NCI-H82 treated with DMSO at 0.1 percent for 48 hours (cell line): ENCODE results near the gene NUDT2.
A peak's percentile ranks its signal among the peaks of the same experiment; 100 is the strongest.

ENCODE experiments used
- DNase-seq: peaks from one replicate; lab custom pipeline; 2025; ENCODE audit not compliant: unreplicated experiment; lab: John Stamatoyannopoulos, UW

NUDT2 gene

DNA sequence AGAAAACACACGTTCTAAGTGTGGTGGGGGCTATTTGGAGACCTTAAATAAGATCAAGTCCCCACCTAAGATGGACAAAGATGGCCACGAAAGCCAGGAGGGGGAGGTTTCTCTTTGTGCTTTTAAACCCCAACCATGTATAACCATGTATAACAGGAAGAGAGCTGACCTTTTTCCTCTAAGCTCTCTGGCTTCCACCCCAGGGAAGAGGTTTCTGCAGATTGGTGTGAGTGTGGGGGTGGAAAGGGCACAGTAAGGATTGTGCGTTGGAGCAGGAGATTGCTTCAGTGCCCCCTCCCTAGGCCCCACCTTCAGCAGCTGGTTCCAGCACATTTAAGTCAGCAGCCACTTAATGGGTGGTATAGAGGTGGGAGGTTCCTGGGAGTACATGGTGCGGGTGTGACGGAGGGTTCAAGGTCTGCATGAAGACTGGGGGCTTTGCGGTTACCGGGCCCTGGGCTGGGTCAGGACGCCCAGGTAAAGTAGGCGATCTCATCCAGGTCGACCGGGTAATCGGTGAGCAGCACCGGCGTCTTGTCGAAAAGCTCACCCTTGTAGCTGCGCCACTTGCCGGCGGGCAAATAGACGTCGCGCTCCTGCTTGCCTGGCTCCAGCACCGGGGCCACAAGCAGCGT is 41.1 kb downstream of the NUDT2 start:
- no peak for DNase-seq

- DNase-seq, result no peak
Measured at GRCh38 chr9:34370970-34371880, 41.9 kb downstream of the NUDT2 start.

DNA sequence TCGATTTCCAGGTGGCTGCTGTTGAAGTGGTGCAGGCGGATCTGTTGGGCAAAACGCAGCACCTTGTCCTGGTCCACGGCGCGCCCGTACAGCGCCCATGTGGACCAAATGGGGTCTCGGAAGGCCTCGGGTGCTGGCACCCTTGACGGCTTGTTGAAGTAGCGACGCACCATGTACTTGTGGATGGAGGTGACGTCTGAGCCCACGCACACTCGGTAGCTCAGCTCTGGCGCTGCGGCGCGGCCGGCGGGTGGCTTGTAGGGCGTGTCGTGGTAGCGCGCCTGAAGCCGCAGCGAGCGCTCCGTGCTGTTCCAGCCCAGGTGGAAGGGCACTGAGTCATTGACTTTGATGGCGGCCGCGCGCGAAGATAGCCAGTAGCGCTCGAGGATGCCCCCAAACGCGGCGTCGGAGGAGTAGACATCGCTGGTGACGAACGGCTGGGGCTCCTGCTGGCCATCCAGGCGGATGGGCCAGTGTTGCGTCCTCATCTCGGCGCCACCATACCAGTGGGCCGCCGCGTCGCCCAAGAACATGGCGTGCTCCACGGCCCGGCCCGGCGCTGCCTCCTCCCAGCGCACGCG is 42.6 kb downstream of the NUDT2 start:
- no peak for DNase-seq

DNA sequence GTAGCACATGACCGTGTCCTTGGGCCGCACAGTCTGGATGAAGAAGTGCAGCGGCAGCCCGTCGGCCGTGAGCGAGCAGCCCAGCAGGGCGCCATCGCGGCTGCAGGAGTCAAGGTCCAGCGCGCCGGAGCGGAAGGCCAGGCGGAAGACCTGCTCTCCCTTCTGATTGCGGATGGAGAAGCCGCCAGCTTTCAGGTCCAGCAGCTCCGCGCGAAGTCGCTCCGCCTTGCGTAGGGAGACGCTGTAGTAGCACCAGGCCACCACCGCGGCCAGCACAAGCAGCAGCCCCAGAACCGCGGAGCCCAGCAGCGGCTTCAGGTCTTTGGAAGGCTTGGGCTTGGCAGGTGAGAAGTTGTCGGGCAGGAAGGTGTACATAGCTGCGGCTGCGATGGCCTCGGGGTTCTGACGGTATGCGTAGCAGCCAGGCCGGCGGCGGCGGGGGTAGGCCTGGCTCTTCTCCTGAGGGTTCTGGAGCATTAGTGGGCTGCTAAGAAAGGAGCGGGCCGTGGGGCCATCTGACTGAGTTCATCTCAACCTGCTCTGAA is 43.2 kb downstream of the NUDT2 start:
- DNase-seq, result no peak

GRCh38 chr9:34373749-34374148 is 44.4 kb downstream of the NUDT2 start:
- no peak for DNase-seq

GRCh38 chr9:34374339-34374738 is 45.0 kb downstream of the NUDT2 start:
- DNase-seq, result no peak

DNA sequence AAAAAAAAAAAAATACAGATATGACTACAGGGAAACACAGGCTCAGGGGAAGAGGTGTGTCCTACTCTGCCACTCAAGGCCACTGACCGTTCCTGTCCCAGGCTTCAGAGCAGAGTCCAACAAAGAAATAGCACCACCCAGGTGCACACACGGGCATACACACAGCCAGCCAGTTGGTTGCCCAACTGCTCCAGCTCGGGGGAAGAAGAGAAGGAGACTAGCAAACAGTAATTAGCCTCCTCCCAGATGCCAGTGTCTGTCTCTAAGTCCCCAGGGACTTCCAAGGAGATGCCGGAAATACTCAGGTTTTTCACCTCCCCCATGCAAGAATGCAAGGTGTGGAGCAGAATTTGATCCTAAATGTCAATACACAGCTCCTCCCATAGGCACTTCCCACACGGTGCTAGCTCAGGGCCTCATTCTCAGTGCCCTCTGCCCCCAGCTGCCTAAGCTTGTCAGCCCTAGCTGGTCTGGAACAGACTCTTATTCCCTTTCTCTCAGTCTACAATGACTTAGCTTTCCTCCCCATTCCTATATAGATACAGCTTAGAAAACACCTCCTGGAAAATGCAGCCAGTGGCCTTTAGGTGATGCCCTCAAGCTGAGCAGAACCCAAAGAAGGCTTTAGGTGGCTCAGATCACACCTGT is 45.7 kb downstream of the NUDT2 start:
- DNase-seq, result peak; percentile 51

DNA sequence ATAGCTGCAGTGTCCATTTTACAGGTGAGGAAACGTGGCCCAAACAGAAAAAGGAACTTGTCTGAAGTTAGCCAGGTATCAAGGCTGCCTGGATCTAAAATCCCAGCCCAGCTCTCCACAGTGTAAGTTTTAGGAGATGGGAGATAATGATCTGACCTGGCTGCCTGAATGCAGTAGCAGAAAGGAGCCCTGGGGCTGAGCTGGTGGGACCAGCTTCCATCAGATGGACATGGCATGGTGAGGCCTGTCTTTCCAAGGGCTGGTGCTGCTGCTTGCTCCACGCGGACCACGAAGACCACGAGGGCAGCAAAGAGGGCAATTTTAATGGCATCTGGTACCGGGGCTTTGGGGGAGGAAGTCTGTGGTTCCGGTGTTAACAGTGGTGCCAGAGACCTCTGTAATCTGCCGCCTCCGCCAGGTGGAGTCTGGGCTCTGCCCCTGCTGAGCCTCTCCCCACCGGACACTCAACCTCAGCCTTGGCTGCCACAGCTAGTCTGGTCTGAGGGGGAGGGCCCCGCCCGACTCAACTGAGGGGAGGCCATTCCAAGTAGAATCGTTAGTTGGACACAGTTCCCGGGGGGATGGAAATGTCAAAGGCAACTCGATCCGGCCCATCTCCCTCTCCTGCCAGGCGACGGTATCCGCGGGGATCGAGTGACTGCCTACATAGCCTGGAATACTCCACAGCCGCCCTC is 46.7 kb downstream of the NUDT2 start:
- DNase-seq, result no peak

- peak; percentile 95 for DNase-seq
Measured at GRCh38 chr9:34376596-34377403, 47.4 kb downstream of the NUDT2 start, which contains the start of gene MYORG. Gene MYORG (minus strand): TSS chr9:34376898. CDS start chr9:34372943, 3,955 bp downstream.

GRCh38 chr9:34377404-34377746 is 48.0 kb downstream of the NUDT2 start:
- no peak for DNase-seq

DNA sequence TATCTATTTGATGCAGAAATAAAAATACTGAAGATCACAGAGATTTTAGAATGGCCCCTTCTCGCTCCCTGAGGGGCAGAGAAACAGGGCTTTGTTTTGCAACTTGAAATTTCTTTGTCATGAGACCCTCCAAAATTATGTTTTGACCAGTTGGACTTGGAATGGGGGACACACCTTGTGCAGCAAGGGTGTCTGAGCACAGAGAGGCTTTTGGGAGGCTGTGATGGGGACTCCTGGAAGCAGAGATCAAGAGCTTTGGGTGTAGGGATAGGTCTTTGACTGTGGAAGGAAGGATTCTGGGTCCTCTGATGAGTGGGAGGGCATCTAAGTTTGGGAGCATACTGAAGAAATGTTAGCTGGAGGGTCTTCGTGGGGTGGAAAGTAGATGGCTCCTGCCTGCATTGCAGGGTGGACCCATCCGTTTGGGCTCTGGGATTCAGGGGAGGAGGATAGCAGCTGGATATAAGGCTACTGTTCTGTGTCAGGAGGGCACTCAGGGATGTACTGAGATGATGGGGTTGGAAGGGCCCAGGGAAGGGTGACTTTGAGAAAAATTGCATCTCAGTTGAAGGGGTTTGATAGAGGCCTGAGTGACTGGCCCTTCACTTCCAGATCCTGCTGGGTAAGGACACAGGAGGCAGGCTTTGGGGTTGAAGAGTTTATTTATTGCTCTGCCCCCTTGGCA is 49.1 kb downstream of the NUDT2 start:
- no peak for DNase-seq

DNA sequence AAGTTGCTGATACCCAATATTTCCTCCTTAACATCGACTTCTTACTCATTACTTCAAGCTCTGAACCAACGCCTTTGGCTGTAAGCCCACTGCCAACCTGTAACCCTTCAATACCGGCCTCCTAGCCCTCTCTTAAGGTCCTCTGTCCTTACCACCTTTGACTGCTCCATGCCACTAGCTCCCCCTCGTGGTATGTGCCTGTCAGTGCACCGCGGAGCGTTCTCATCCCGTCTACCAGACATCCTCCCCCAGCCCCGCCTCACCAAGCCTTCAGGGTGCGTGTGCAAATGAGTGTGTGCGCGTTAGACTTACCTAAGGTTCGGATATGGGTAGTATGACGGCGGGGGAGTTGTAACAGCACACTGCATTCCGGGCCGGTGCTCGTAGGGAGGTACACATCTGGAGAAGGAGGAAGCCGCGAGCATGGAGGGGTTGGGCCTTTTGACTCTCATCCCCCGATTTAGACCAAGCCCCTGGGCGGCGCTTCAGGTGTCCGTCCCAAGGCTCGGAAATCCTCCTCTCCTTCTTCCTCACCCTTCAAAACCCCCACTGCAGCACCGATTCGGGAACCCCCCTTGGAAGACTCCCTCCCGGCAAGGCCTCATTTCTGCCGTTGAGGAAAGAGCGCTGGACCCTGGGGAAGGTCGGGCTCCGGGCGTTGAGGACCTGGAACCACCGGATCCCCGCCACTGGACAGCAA is 50.1 kb downstream of the NUDT2 start:
- DNase-seq, result peak; percentile 25

- no peak for DNase-seq
Measured at GRCh38 chr9:34380034-34380510, 50.7 kb downstream of the NUDT2 start.

- DNase-seq, result peak; percentile 24
Measured at GRCh38 chr9:34380511-34381315, 51.3 kb downstream of the NUDT2 start.

- no peak for DNase-seq
Measured at GRCh38 chr9:34381323-34381722, 52.0 kb downstream of the NUDT2 start.

DNA sequence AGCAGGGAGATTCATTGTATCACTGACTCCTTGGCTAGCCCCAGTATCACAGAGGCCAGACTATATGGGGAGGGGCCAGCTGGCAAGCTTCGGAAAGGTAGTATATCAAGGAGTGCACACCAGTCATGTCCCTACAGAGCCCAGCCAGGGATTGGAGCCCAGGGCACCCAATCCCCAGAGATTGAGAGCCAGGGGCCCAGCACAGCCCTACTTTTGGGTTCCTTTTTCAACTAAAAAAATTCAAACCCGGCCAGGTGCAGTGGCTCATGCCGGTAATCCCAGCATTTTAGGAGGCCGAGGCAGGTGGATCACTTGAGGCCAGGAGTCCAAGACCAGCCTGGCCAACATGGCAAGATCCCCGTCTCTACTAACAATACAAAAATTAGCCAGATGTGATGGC is 52.7 kb downstream of the NUDT2 start:
- no peak for DNase-seq

- no peak for DNase-seq
Measured at GRCh38 chr9:34382879-34383278, 53.5 kb downstream of the NUDT2 start.

DNA sequence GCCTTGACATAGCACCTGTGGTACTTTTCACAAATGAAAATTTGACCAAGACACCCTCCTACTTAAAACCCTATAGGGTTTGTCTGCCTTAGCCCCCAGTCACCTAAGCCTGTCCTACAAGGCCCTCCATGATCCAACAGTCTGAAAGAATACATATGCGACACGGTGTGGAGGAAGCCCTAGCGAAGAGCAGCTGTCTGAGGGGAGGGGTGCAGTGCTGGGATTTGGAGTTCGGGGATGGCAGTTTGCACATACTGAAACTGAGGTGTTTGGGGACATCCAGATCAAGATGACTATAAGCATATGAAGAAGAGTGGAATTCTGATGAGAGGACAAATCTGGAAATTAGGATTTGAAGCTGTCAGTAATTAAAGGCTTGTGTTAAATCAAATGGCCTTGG is 54.5 kb downstream of the NUDT2 start:
- DNase-seq, result no peak
